GM12878 (cell line): ENCODE results near the gene ACO1. TPM values are rescaled to one million over a fixed set of nuclear protein-coding genes. Genes with fewer than 3 reads are reported as not detected.

Experiments
- ATAC-seq: fragments of 200-7000 bp; cut with Tn5 transposase; 3 replicates; pipeline ENCODE4 v1.9.1; 2020; ENCODE audit warnings: mild to moderate bottlenecking, moderate library complexity
- BruUV-seq: library from RNA; stranded (reverse); fragments of 400-500 nt; replicated peaks from 2 replicates; lab custom pipeline; 2021; lab: Mats Ljungman, UMichigan
- CTCF ChIA-PET: fragments of 300-600 bp; sonication (Branson Sonifier 250); formaldehyde crosslinking; extraction: SDS; loops from one replicate; lab custom pipeline; 2021; ENCODE audit warnings: inconsistent platforms; lab: Yijun Ruan, JAX
- POLR2A ChIA-PET: fragments of 350-600 bp; formaldehyde crosslinking; extraction: SDS; loops from one replicate; lab custom pipeline; 2021; ENCODE audit warnings: inconsistent platforms; lab: Charles Lee
- RAD21 ChIA-PET: fragments of 300-600 bp; sonication (Branson Sonifier 250); formaldehyde crosslinking; loops from one replicate; lab custom pipeline; 2023; ENCODE audit warnings: antibody characterized with exemption; ENCODE audit not compliant: unreplicated experiment; lab: Charles Lee
- SMC1A ChIA-PET: fragments of 300-600 bp; sonication (Branson Sonifier 250); formaldehyde crosslinking; loops from one replicate; lab custom pipeline; 2023; ENCODE audit not compliant: unreplicated experiment, uncharacterized antibody; lab: Charles Lee
- DNase-seq: peaks from one replicate; pipeline ENCODE4 v3.0.0-alpha.2; 2011; ENCODE audit warnings: low read depth, low spot score
- FAIRE-seq: peaks from 3 replicates; lab custom pipeline; 2011; peaks lifted over from hg19 to GRCh38; lab: Jason Lieb, UNC
- H2AFZ ChIP-seq: 2 replicates; pipeline ENCODE4 v1.6.0; 2011; ENCODE audit warnings: low read depth, low read length, control low read depth; ENCODE audit not compliant: control insufficient read depth
- H3K27ac ChIP-seq: 2 replicates; pipeline ENCODE4 v1.5.1; 2011; ENCODE audit warnings: control low read depth; ENCODE audit not compliant: control insufficient read depth, insufficient read depth
- H3K27me3 ChIP-seq, 2 experiments: replicated peaks in 1 of 2; 2 replicates each; pipeline versions ENCODE4 v1.6.0 to v1.6.1; 2011; ENCODE audit warnings: low read length in 1 of 2; ENCODE audit not compliant: control insufficient read depth in 2 of 2, insufficient read depth in 2 of 2
- H3K36me3 ChIP-seq, 2 experiments: 2 replicates each; pipeline ENCODE4 v1.5.1; 2011; ENCODE audit warnings: low read length in 1 of 2; ENCODE audit not compliant: control insufficient read depth in 2 of 2, insufficient read depth in 2 of 2
- H3K4me1 ChIP-seq: 2 replicates; pipeline ENCODE4 v1.6.1; 2011; ENCODE audit warnings: mild to moderate bottlenecking, low read length, moderate library complexity, mixed read lengths; ENCODE audit not compliant: control insufficient read depth, insufficient read depth
- H3K4me2 ChIP-seq: 2 replicates; pipeline ENCODE4 v1.6.0; 2011; ENCODE audit warnings: control low read depth; ENCODE audit not compliant: control insufficient read depth, insufficient read depth
- H3K4me3 ChIP-seq: fragments of 200-600 bp; sonication (generic); 2 replicates; pipeline ENCODE4 v1.5.1; 2016
- H3K79me2 ChIP-seq: 2 replicates; pipeline ENCODE4 v1.6.0; 2011; ENCODE audit warnings: low read length; ENCODE audit not compliant: control insufficient read depth, insufficient read depth
- H3K9ac ChIP-seq: 2 replicates; pipeline ENCODE4 v1.8.0; 2011; ENCODE audit warnings: low read length, control low read depth, mixed read lengths; ENCODE audit not compliant: control insufficient read depth, insufficient read depth
- H3K9me3 ChIP-seq: replicated peaks from 3 replicates; pipeline ENCODE4 v1.5.1; 2011; ENCODE audit warnings: mild to moderate bottlenecking, low read length; ENCODE audit not compliant: control insufficient read depth, insufficient read depth
- H4K20me1 ChIP-seq: 2 replicates; pipeline ENCODE4 v1.6.0; 2011; ENCODE audit not compliant: control insufficient read depth, insufficient read depth
- CHD1 ChIP-seq: IDR thresholded peaks from 2 replicates; pipeline ENCODE4 v1.6.1; 2012; ENCODE audit warnings: low read depth, low read length, improper control_type of control experiment
- CHD4 ChIP-seq: fragments of 200-600 bp; sonication (generic); IDR thresholded peaks from 2 replicates; pipeline ENCODE4 v1.6.1; 2016; ENCODE audit warnings: mild to moderate bottlenecking
- JUNB ChIP-seq: IDR thresholded peaks from 2 replicates; pipeline ENCODE4 v1.6.1; 2016; ENCODE audit warnings: antibody characterized with exemption, mild to moderate bottlenecking
- PAX5 ChIP-seq: IDR thresholded peaks from 2 replicates; pipeline ENCODE4 v1.6.1; 2011; ENCODE audit warnings: low read depth, low read length, borderline replicate concordance
- RB1 ChIP-seq: fragments of 450-650 bp; formaldehyde crosslinking; IDR thresholded peaks from 2 replicates; pipeline ENCODE4 v1.6.1; 2017; ENCODE audit warnings: mild to moderate bottlenecking, borderline replicate concordance
- SMC3 ChIP-seq: IDR thresholded peaks from 2 replicates; pipeline ENCODE4 v1.6.1; 2011; ENCODE audit warnings: low read length, improper control_type of control experiment, borderline replicate concordance
- ZNF622 ChIP-seq: fragments of 450-650 bp; IDR thresholded peaks from 2 replicates; pipeline ENCODE4 v1.6.1; 2017; ENCODE audit warnings: mild to moderate bottlenecking, inconsistent platforms
- WGBS: methylation state at CpG from one replicate; pipeline ENCODE4 v1.1.6; 2016; ENCODE audit warnings: low lambda C conversion rate; ENCODE audit not compliant: insufficient replicate concordance, insufficient coverage; ENCODE audit errors: missing lambda C conversion rate; 5-methylcytosine and 5-hydroxymethylcytosine counted together
- in situ Hi-C: fragments of 300-500 bp; cut with MboI; formaldehyde crosslinking; loops from 9 replicates; pipeline ENCODE4 v1.14.3; 2018; ENCODE audit warnings: mixed read lengths
- intact Hi-C: fragments of 100-400 bp; cut with micrococcal nuclease; formaldehyde crosslinking; loops from one replicate; pipeline ENCODE4 v1.14.2; 2022; ENCODE audit not compliant: unreplicated experiment
- polyA plus RNA-seq, 11 experiments: library from polyadenylated mRNA; depleted of rRNA in 4 of 11; unstranded in 6 of 11; stranded (reverse) in 5 of 11; fragments of >200 nt; fragmentation: Nextera tagmentation in 4 of 11; fragmentation: Illumina TruSeq in 1 of 11; extraction: Ambion mirVana in 4 of 11; extraction: Trizol in 1 of 11; gene quantifications; 1 replicate in 1 of 11; 2 replicates in 10 of 11; pipeline versions ENCODE4 v1.2.1 to v1.2.3, GENCODE V29; 2011 to 2016; ENCODE audit warnings: inconsistent platforms in 2 of 11, missing spikeins in 2 of 11, low read depth in 1 of 11
- total RNA-seq, 4 experiments: library from RNA; depleted of rRNA in 3 of 4; stranded (reverse); fragments of >200 nt in 3 of 4; fragmentation: Illumina TruSeq in 1 of 4; extraction: Trizol in 1 of 4; gene quantifications; 2 replicates each; pipeline versions ENCODE4 v1.2.1 to v1.2.3, GENCODE V29; 2013 to 2021
- TF ChIP-seq, protein P1 (sequence below): fragments of 450-650 bp; IDR thresholded peaks from 2 replicates; pipeline ENCODE4 v1.6.1; 2017; ENCODE audit warnings: mild to moderate bottlenecking, moderate library complexity
- TF ChIP-seq, protein P2 (sequence below): IDR thresholded peaks from 2 replicates; pipeline ENCODE4 v1.6.1; 2012; ENCODE audit warnings: low read length, inconsistent platforms
- TF ChIP-seq, protein P3 (sequence below): IDR thresholded peaks from 2 replicates; pipeline ENCODE4 v1.6.1; 2011; ENCODE audit warnings: low read depth, mild to moderate bottlenecking, low read length, moderate library complexity, borderline replicate concordance; ENCODE audit errors: extremely low read depth
- TF ChIP-seq, protein P4 (sequence below): fragments of 150-350 bp; IDR thresholded peaks from 2 replicates; pipeline ENCODE4 v1.6.1; 2016; ENCODE audit warnings: low read depth, low read length

ACO1 gene
- total and polyA plus RNA-seq, 10 of the 15 experiments (the other 5 are each of a cell fraction or from before 2014, with no cell fraction given), result 0.21 to 6.5 (median 3.3) TPM

DNA sequence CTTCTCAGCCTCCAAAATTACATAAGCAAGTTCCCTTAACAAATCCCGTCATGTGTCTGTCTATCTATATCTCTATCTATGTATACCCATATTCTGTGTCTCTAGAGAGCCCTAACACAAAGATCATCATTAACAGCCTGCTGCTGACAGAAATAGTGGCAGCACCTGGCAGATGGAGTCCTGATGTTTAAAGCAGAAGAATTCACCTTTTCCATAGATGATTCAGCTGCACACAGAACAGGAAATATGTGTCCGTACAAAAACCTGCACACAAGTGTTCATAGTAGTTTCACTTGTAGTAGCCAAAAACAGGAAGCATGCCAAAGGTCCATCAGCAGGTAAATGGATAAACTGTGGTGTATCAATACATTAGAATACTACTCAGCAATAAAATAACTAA lies 45.0 kb upstream of the ACO1 start (continued):
- no peak for TF ChIP-seq SMC3
- TF ChIP-seq RB1, result no peak
- TF ChIP-seq, protein P1, sequence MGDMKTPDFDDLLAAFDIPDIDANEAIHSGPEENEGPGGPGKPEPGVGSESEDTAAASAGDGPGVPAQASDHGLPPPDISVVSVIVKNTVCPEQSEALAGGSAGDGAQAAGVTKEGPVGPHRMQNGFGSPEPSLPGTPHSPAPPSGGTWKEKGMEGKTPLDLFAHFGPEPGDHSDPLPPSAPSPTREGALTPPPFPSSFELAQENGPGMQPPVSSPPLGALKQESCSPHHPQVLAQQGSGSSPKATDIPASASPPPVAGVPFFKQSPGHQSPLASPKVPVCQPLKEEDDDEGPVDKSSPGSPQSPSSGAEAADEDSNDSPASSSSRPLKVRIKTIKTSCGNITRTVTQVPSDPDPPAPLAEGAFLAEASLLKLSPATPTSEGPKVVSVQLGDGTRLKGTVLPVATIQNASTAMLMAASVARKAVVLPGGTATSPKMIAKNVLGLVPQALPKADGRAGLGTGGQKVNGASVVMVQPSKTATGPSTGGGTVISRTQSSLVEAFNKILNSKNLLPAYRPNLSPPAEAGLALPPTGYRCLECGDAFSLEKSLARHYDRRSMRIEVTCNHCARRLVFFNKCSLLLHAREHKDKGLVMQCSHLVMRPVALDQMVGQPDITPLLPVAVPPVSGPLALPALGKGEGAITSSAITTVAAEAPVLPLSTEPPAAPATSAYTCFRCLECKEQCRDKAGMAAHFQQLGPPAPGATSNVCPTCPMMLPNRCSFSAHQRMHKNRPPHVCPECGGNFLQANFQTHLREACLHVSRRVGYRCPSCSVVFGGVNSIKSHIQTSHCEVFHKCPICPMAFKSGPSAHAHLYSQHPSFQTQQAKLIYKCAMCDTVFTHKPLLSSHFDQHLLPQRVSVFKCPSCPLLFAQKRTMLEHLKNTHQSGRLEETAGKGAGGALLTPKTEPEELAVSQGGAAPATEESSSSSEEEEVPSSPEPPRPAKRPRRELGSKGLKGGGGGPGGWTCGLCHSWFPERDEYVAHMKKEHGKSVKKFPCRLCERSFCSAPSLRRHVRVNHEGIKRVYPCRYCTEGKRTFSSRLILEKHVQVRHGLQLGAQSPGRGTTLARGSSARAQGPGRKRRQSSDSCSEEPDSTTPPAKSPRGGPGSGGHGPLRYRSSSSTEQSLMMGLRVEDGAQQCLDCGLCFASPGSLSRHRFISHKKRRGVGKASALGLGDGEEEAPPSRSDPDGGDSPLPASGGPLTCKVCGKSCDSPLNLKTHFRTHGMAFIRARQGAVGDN, result no peak
- TF ChIP-seq, protein P2, sequence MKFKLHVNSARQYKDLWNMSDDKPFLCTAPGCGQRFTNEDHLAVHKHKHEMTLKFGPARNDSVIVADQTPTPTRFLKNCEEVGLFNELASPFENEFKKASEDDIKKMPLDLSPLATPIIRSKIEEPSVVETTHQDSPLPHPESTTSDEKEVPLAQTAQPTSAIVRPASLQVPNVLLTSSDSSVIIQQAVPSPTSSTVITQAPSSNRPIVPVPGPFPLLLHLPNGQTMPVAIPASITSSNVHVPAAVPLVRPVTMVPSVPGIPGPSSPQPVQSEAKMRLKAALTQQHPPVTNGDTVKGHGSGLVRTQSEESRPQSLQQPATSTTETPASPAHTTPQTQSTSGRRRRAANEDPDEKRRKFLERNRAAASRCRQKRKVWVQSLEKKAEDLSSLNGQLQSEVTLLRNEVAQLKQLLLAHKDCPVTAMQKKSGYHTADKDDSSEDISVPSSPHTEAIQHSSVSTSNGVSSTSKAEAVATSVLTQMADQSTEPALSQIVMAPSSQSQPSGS, result no peak
- TF ChIP-seq PAX5, result no peak

DNA sequence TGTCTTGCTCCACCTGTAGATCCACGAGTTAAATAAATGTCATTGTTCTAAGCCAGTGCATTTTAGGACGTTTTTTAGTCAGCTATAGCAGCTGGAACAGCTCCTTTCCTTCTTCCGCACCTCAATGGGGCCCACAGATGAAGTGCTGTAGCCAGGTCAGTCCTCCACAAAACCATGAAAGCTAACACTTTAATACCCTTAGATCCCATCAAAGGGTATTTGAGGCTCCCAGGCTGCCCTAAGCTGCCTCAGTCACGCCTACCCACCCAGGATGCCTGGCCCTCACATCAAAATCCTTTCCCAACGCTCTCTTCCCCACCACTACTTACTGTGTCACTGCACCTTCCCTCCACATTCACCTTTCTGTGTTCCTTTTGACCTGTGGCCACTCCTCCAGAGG lies 44.1 kb upstream of the ACO1 start:
- no peaks in the 10 kb centered on the region for H3K79me2 ChIP-seq
- no peaks in the 10 kb centered on the region for H3K36me3 ChIP-seq
- H3K9me3 ChIP-seq, result no peaks in the 10 kb centered on the region
- WGBS, result 11% methylated on average over 5 of the region's 5 CpGs
- no peak overlapping the region for H3K9ac ChIP-seq
- ChIA-PET RAD21 (no interaction called here), SMC1A (no interaction called here), CTCF (interaction anchor here (1.3 kb wide), 1 partner anchor 37 kb away, joined by 5 read pairs; no protein-coding TSS in a partner anchor), POLR2A (no interaction called here)
- H3K4me2 ChIP-seq, result no peak overlapping the region
- no peak for DNase-seq
- intact Hi-C loops (loop anchor here (10.0 kb wide), 1 partner anchor 196 kb away; no protein-coding TSS in a partner anchor), in situ Hi-C loops (no loop called here)
- ATAC-seq, result no peak
- TF ChIP-seq JUNB, result no peak
- TF ChIP-seq, protein P3, sequence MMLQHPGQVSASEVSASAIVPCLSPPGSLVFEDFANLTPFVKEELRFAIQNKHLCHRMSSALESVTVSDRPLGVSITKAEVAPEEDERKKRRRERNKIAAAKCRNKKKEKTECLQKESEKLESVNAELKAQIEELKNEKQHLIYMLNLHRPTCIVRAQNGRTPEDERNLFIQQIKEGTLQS, result no peak
- TF ChIP-seq, protein P4, sequence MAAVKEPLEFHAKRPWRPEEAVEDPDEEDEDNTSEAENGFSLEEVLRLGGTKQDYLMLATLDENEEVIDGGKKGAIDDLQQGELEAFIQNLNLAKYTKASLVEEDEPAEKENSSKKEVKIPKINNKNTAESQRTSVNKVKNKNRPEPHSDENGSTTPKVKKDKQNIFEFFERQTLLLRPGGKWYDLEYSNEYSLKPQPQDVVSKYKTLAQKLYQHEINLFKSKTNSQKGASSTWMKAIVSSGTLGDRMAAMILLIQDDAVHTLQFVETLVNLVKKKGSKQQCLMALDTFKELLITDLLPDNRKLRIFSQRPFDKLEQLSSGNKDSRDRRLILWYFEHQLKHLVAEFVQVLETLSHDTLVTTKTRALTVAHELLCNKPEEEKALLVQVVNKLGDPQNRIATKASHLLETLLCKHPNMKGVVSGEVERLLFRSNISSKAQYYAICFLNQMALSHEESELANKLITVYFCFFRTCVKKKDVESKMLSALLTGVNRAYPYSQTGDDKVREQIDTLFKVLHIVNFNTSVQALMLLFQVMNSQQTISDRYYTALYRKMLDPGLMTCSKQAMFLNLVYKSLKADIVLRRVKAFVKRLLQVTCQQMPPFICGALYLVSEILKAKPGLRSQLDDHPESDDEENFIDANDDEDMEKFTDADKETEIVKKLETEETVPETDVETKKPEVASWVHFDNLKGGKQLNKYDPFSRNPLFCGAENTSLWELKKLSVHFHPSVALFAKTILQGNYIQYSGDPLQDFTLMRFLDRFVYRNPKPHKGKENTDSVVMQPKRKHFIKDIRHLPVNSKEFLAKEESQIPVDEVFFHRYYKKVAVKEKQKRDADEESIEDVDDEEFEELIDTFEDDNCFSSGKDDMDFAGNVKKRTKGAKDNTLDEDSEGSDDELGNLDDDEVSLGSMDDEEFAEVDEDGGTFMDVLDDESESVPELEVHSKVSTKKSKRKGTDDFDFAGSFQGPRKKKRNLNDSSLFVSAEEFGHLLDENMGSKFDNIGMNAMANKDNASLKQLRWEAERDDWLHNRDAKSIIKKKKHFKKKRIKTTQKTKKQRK, result no peak
- TF ChIP-seq ZNF622, result no peak
- TF ChIP-seq PAX5, result no peak
- no peak for TF ChIP-seq CHD4
- no peak for TF ChIP-seq CHD1
- TF ChIP-seq, all 136 proteins: peak for 0
- H2AFZ ChIP-seq, result no peak overlapping the region
- FAIRE-seq, result no peak
- H3K27ac ChIP-seq, result no peak overlapping the region
- BruUV-seq, result no TSS peak
- H3K4me1 ChIP-seq, result no peaks in the 10 kb centered on the region
- no peaks in the 10 kb centered on the region; a peak in 1 of 4 replicates for H3K27me3 ChIP-seq
- H3K4me3 ChIP-seq, result no peak overlapping the region
- no peaks in the 10 kb centered on the region for H4K20me1 ChIP-seq
